ENCODE measurements around the gene CDC37L1.
"Not testable (repeated sequence)": the region's sequence is repeated elsewhere in the genome, so short reads cannot be mapped to it uniquely, and the experiment has no call there.

DNA sequence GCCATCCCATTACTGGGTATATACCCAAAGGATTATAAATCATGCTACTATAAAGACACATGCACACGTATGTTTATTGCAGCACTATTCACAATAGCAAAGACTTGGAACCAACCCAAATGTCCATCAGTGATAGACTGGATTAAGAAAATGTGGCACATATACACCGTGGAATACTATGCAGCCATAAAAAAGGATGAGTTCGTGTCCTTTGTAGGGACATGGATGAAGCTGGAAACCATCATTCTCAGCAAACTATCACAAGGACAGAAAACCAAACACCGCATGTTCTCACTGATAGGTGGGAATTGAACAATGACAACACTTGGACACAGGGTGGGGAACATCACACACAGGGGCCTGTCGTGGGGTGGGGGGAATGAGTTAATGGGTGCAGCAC, 18.7 kb upstream of the CDC37L1 start:
- TF ChIP-seq CTCF (IDR thresholded peaks at IDR 0.05; ENCODE audit: insufficient read depth, low read length, poor library complexity, severe bottlenecking); EZH2phosphoT487 (conservative IDR thresholded peaks at IDR 0.05; ENCODE audit: low read length): not testable (repeated sequence)
